HG03095 (cell line): ENCODE results near the gene METTL5.
"Not testable (repeated sequence)": the region's sequence is repeated elsewhere in the genome, so short reads cannot be mapped to it uniquely, and the experiment has no call there.

Experiments
- ATAC-seq: cut with Tn5 transposase; IDR thresholded peaks from one replicate; pipeline ENCODE4 v1.9.1; 2021; ENCODE audit warnings: moderate library complexity; ENCODE audit not compliant: unreplicated experiment

The METTL5 gene

DNA sequence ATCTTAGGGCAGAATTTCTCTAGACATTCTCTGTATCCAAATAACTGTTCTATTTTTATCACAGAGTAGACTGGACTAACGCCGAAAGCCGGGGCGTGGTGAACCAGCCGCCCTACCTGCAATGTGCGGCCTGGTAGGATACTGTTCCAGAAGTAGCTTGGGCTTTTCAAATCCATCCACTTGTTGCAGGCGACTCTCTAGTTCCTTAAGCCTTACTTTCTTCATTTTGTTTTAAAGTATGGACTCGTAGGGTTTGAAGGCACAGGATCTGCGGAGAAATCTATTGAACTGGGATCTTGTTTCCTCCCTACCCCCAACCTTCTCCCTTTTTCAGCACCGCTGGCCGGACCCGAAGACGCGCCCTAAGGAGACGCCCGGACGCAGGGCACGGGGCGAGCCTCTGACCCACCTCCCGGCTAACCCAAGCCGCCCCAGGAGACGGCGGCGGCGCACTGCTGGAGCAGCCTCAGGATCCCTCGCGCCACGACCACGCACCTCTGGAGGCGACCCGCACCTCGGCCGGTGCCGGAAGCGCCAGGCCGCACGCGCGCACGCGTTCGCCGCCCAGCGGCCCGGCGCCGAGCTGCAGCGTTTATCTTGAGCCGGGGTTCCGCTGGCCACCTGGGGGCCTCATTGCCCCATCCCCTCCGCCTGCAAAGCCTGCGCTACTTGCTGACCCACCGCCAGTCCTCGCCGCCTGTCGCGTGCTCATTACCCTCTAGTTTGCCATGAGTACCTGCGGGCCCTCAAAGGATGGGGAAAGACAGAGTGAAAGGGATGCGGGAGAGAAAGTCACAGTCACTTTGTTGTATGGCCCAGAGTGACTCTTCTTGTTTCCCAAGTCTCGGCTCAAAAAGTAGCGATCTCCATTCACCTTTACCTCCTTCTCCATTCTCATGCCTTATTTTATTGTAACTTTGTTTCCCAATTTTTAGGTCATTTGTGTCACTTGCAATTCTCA lies at the start of gene METTL5:
METTL5 (minus strand) TSS at position 533 of the 961 bp plus-strand sequence; CDS start at position 225, 308 bp downstream.
- ATAC-seq = peak; percentile 61

DNA sequence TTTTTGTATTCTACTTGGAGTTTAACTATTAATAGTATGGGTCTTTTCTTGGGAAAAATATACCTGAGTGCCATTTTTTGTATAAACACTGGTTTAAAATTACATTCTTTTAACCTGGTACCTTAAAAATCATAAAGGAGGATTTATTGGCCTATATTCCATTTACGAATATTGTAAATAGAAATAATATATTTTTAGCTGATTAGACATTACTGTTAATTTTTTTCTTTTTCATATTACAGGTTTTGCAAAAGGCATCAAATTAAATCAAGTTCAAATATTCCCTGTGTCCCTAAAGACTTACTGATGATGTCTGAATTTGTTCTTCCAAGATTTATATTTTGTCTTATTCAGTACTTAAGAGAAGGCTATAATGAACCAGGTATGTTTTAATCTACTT lies 47.3 kb upstream of the METTL5 start:
- no peak for ATAC-seq

DNA sequence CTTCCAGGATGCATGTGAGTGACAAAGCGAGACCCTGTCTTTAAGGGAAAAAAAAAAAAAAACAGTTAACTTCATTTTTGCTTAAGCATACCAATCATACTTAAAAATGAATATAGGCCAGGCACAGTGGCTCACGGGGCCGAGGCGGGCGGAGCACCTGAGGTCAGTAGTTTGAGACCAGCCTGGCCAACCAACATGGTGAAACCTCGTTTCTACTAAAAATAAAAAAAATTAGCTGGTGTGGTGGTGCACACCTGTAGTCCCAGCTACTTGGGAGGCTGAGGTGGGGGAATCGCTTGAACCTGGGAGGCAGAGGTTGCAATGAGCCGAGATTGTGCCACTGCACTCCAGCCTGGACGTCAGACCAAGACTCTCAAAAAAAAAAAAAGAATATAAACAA lies 46.7 kb upstream of the METTL5 start:
- not testable (repeated sequence) for ATAC-seq

DNA sequence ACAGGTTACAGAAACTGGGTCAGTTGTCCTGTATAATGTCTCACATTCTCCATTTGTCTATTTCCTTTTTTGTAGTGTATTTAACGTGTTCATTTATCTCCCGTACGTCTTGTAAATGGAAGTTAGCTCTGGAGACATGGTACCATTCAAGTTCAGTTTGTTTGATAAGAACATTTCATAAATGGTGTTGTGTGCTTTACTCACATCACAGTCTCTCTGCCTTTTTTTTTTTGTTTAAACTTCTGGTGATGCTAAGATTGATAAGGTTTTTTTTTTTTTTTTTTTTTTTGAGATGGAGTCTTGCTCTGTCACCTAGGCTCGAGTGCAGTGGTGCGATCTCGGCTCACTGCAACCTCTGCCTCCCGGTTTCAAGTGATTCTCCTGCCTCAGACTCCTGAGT lies 44.2 kb upstream of the METTL5 start:
- no peak for ATAC-seq

DNA sequence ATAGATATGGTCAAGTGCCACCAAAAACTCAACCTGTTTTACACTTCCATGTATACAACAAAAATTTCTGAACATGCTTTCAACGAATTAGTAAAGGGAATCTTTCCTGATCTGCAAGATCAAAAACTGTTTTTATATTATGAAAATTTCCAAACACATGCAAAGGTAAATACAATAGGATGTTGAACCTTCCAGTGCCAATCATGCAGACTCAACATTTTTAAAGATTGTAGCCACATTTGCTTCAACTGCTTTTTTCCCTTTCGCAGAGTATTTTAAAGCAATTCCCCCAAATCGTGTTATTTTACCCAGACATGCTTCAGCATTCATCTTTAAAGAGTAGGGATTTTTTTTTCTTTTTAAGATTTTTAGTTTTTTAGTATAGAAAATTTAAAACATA lies 42.9 kb upstream of the METTL5 start:
- no peak for ATAC-seq

DNA sequence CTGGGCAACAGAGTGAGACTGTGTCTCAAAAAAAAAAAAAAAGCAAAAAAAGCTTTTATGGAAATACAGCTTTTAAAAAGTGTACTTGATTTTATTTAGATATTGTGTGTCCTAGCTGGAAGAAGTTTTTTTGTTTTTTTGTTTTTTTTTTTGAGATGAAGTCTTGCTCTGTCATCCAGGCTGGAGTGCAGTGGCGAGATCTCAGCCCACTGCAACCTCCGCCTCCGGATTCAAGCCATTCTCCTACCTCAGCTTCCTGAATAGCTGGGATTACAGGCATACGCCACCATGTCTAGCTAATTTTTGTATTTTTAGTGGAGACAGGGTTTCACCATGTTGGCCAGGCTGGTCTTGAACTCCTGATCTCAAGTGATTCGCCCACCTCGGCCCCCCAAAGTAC lies 41.5 kb upstream of the METTL5 start:
- not testable (repeated sequence) for ATAC-seq

DNA sequence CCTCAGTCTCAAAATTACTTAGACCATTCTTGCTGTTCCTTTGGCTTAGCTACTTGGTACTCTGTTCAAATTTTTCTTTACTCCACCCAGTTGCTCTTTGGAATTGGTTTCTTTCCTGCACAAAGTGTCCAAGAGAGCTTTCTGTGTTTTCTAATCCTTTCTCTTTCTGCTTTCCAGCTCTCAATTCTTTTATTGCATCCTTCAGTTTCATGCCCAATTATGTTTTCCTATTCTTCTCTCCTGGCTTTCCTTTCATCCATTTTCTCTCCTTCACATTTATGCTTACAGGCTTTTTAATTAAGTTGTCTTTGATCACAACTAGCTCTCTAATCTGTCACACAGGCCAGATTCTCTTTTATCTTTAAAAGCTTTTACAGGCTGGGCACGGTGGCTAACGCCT lies 40.8 kb upstream of the METTL5 start:
- ATAC-seq = no peak

DNA sequence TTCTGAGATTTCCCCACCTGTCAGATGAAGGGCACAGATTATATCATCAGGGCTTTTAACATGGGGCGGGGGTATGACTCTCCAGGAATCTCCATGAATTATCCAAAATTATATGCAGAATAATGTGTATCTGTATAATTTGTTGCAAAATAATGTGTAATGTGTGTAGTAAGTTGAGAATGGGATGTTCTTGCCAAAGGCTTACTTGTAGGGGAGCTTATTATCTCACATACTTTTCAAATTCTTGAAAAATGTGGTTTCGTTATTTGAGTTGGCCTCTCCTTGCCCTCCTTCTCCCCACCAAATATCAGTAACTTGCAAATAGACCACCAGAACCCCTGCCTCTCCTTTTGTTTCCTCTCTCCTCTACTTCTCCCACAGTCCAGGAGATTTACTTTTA lies 38.1 kb upstream of the METTL5 start:
- ATAC-seq = no peak

DNA sequence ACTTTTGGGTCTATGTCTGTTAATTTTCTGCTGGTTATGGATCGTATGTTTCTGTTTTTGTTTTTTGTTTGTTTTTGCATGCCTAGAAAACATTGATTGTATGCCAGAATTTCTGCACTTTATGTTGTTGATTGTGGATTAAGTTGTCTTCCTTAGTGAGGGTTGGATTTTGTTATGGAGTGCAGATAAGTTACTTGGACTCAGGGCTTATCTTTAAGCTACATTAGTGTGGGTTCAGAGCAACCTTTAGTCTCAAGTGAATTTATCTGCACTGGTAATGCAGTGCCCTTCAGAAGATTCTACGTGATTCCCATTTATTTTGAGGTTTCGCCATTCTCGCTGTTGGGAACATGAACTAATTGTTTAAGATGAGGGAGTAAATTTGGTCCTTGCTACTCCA lies 35.4 kb upstream of the METTL5 start:
- no peak for ATAC-seq

DNA sequence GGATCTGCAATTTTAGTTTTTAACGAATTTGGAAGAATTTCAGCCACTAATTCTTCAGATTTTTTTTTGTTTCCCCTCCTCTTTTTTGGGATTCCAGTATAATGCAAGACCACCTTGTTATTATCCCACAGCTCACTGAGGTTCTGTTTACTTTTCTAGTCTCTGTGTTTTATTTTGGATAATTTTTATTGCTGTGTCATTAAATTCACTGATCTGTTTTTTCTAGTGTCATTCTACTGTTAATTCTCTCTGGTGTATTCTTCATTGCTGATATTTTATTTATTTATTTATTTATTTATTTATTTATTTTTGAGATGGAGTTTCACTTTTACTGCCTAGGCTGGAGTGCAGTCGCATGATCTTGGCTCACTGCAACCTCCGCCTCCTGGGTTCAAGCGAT lies 34.7 kb upstream of the METTL5 start:
- no peak for ATAC-seq

DNA sequence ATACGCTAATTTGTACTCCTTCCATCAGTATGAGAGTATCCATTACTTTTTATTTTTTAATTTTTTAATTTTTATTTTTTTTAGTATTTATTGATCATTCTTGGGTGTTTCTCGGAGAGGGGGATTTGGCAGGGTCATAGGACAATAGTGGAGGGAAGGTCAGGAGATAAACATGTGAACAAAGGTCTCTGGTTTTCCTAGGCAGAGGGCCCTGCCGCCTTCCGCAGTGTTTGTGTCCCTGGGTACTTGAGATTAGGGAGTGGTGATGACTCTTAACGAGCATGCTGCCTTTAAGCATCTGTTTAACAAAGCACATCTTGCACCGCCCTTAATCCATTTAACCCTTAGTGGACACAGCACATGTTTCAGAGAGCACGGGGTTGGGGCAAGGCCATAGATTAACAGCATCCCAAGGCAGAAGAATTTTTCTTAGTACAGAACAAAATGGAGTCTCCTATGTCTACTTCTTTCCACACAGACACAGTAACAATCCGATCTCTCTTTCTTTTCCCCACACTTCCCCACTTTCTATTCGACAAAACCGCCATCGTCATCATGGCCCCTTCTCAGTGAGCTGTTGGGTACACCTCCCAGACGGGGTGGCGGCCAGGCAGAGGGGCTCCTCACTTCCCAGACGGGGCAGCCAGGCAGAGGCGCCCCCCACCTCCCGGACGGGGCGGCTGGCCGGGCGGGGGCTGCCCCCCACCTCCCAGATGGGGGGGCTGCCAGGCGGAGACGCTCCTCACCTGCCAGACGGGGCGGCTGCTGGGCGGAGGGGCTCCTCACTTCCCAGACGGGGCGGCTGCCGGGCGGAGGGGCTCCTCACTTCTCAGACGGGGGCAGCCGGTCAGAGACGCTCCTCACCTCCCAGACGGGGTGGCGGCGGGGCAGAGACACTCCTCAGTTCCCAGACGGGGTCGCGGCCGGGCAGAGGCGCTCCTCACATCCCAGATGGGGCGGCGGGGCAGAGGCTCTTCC lies 30.9 kb upstream of the METTL5 start:
- ATAC-seq = not testable (repeated sequence)

DNA sequence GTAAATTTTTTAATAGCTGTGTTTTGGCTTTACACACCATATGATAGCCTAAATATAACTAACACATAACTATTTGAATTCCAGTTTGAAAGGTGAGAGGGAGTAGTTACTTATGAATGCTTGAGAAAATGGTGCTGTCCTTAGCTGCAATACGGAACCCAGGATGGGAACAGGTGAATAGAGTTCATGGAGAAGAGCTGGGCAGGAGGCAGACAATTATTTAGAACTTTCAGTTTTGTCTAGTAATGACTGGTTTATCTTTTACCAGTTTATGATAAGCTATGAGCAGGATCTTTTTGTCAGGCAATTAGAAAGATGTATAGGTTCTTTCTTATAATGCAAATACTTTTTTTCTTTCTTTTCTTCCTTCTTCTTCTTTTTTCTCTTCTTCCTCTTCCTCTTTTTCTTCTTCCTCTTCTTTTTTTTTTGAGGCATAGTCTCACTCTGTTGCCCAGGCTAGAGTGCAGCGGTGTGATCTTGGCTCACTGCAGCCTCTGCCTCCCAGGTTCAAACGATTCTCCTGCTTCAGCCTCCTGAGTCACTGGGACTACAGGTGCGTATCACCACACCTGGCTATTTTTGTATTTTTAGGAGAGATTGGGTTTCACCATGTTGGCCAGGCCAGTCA lies 28.4 kb upstream of the METTL5 start:
- no peak for ATAC-seq

DNA sequence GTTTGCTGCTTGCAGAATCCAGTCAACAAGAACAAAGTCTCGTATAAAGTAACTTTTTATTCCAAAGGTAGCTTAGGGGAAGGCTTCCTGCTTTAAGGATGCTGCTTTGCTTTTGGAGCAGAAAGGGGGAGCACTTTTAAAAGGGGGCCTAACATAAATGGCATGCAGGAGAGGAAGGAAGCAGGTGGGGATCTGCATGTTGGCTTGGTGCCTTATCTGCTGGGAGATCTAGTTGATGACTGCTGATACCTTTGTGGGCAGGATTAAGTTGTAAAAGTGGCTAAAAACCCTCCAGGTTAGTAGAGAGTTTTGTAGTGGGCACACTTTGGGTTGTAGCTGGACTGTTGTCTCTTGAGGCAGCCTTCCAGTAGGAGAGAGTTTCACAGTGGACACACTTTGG lies 25.0 kb upstream of the METTL5 start:
- no peak for ATAC-seq

DNA sequence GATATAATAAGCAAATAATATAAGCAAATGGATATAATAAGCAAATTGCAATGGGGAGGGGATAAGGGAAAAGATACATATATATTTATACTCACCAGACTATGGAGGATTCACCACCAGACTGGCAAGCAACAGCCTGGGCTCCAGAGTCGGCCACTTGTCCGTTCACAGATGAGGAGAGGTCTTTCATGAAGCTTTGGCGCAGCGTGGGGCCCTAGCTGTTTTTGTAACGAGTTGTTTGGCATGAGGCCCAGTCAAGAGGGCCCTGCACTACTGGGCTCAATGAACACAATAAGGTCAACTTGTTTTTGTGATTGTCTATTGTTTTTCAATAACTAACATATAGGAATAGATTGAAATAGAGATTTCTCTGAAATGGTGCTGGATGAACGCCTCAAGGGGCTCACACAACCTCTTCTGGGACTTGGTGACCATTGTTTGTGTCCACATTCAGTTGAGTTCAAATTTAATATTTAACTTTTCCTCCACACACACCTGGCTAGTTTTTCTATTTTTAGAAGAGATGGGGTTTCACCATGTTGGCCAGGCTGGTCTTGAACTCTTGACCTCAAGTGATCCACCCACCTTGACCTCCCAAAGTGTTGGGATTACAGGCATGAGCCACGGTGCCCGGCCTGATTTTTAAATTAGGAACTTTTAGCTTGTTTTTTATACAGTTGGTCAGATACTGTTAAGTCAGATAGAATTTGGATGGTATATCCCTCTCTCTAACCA lies 24.4 kb upstream of the METTL5 start:
- not testable (repeated sequence) for ATAC-seq

DNA sequence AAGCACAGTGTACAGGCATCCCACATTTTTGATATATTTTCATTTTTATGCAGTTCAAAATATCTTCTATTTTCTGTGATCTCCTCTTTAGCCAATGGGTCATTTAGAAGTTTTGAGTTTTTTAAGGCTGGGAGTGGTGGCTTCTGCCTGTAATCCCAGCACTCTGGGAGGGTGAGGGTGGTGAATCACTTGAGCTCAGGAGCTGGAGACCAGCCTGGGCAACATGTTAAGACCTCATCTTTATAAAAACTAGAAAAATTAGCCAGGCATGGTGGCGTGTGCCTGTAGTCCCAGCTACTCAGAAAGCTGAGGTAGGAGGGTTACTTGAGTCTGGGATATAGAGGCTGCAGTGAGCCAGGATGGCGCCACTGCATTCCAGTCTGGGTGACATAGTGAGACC lies 20.3 kb upstream of the METTL5 start:
- no peak for ATAC-seq

DNA sequence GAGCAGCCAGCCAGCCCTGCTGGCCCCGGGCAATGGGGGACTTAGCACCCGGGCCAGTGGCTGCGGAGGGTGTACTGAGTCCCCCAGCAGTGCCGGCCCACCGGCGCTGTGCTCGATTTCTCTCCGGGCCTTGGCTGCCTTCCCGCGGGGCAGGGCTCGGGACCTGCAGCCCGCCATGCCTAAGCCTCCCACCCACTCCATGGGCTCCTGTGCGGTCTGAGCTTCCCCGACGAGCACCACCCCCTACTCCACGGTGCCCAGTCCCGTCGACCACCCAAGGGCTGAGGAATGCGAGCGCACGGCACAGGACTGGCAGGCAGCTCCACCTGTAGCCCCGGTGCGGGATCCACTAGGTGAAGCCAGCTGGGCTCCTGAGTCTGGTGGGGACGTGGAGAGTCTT lies 16.9 kb upstream of the METTL5 start:
- ATAC-seq = not testable (repeated sequence)

DNA sequence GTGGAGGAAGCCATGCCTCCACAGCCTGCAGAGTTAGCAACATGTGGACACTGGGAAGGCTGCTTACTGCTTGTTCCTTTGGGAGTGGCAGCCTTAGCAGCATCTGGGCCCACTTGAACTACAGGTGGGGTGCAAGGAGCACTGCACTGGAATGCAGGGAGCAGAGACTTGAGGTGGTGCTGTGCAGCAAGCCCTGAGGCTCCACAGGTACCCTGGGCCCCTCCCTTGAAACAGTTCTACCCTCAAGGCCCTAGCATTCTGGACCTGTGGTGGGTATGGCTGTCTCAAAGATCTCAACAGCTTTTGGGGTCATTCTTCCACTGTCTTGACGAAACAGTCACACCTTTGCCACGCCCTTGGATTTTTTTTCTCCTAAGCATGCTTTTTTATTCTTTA lies 16.0 kb upstream of the METTL5 start:
- ATAC-seq = no peak

DNA sequence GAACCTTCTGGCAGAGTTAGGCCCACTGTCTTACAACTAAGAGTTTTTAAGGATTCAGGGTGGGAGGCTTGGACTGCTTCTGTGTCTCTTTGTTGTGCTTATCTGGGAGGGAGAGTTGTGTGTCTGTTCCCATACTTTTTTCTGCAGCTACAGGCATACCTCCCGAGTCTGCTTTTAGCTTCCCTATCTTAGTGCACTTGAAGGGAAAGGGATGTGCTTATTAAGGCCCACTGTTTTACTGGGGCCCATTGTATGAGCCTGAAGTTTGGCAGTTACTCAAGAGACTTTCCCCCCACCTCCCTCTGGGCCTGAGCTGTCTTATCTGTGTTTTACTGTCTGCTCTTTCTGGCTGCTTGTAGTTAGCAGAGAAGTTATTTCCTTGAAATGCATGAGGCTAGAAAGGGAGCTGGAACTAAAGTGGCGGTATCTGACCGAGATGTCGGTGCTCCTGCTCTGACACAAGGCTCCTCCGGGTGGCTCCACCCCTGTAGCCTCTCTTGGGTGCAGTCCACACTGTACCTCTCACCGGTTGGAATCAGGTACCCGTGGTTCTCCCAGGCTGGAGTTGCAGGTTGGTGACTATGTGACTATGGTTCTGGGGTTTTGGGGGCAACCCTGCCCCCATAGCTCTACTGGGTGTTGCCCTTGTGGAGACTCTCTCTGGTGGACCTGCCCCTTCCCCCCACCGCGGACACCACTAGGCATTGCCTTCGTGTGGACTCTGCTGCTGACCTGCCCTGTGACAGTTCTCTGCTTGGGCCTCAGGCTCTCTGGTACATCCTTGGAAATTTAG lies 15.4 kb upstream of the METTL5 start:
- ATAC-seq = no peak

DNA sequence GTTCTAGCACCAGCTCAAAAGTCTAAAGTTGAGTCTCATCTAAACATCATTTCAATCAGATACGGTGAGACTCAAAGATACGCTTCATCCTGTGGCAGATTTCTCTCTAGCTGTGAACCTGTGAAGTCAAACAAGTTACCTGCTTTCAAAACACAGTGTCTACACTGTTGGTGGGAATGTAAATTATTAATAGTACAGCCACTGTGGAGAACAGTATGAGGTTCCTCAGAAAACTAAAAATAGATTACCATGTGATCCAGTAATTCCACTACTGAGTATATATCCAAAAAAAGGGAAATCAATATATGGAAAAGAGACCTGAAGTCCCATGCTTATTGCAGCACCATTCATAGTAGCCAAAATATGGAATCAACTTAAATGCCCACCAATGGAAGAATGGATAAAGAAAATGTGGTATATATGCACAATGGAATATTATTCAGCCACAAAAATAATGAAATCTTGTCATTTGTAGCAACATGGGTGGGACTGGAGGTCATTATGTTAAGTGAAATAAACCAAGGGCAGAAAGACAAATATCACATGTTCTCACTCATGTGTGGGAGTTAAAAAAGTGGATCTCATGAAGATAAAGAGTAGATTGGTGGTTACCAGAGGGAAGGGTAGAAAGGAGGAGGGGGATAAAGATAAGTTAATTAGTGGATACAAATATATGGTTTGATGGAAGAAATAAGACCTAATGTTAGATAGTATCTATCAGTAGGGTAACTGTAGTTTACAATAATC lies 14.2 kb upstream of the METTL5 start:
- ATAC-seq = no peak
